CD14-positive monocyte (primary cell): Measurements from ENCODE around the gene RAB40A. TPM values are rescaled to one million over a fixed set of nuclear protein-coding genes. Genes with fewer than 3 reads are reported as not detected.
"Not testable (repeated sequence)": the region's sequence is repeated elsewhere in the genome, so short reads cannot be mapped to it uniquely, and the experiment has no call there.

Source experiments
- DNase-seq, 3 donors: peaks; one replicate each; pipeline ENCODE4 v3.0.0-alpha.2; 2011 to 2022
- H2AFZ ChIP-seq: 2 replicates; pipeline ENCODE4 v1.6.0; 2012; ENCODE audit warnings: mild to moderate bottlenecking, low read depth, low read length, inconsistent platforms; ENCODE audit not compliant: insufficient read depth, poor library complexity, severe bottlenecking
- H3K27ac ChIP-seq, 2 donors: 1 replicate in 1 of 2; 2 replicates in 1 of 2; pipeline ENCODE4 v1.5.1; 2012 to 2013; ENCODE audit warnings: low read length in 2 of 2, control low read depth in 1 of 2, inconsistent platforms in 1 of 2, low read depth in 1 of 2, mild to moderate bottlenecking in 1 of 2
- H3K27me3 ChIP-seq, 2 donors: one replicate each; pipeline versions ENCODE4 v1.6.0 to v1.6.1; 2011 to 2013; ENCODE audit warnings: low read length in 2 of 2; ENCODE audit not compliant: control insufficient read depth in 2 of 2, insufficient read depth in 2 of 2
- H3K36me3 ChIP-seq, 2 donors: replicated peaks in 1 of 2; 1 replicate in 1 of 2; 2 replicates in 1 of 2; pipeline versions ENCODE4 v1.5.1 to v1.6.1; 2012 to 2013; ENCODE audit warnings: low read length in 2 of 2, control low read depth in 1 of 2, inconsistent platforms in 1 of 2, mild to moderate bottlenecking in 1 of 2; ENCODE audit not compliant: insufficient read depth in 2 of 2, control insufficient read depth in 1 of 2
- H3K4me1 ChIP-seq, 2 donors: 1 replicate in 1 of 2; 2 replicates in 1 of 2; pipeline versions ENCODE4 v1.5.1 to v1.6.1; 2012 to 2013; ENCODE audit warnings: low read length in 2 of 2, control low read depth in 1 of 2, inconsistent platforms in 1 of 2, mild to moderate bottlenecking in 1 of 2, moderate library complexity in 1 of 2; ENCODE audit not compliant: insufficient read depth in 2 of 2, control insufficient read depth in 1 of 2
- H3K4me2 ChIP-seq: replicated peaks from 2 replicates; pipeline ENCODE3; 2012; ENCODE audit warnings: low read length, moderate library complexity, mild to moderate bottlenecking; ENCODE audit not compliant: poor library complexity, severe bottlenecking; ENCODE audit errors: extremely low read depth
- H3K4me3 ChIP-seq, 3 experiments: fragments of 200-600 bp in 1 of 3; sonication (generic) in 1 of 3; replicated peaks in 1 of 3; 1 replicate in 2 of 3; 2 replicates in 1 of 3; pipeline ENCODE4 v1.5.1; 2011 to 2013; ENCODE audit warnings: low read length in 3 of 3, mild to moderate bottlenecking in 3 of 3, control low read depth in 2 of 3, low read depth in 2 of 3, inconsistent platforms in 1 of 3, moderate library complexity in 1 of 3
- H3K79me2 ChIP-seq: 2 replicates; pipeline ENCODE4 v1.6.0; 2012; ENCODE audit warnings: mild to moderate bottlenecking, control low read depth, inconsistent platforms, low read length, moderate library complexity; ENCODE audit not compliant: insufficient read depth
- H3K9ac ChIP-seq: 2 replicates; pipeline ENCODE4 v1.6.0; 2017; ENCODE audit warnings: low read length, mild to moderate bottlenecking; ENCODE audit not compliant: insufficient read depth, poor library complexity, severe bottlenecking
- H3K9me3 ChIP-seq, 2 donors: replicated peaks in 1 of 2; 1 replicate in 1 of 2; 2 replicates in 1 of 2; pipeline versions ENCODE4 v1.5.1 to v1.6.1; 2012 to 2013; ENCODE audit warnings: low read length in 2 of 2, control low read depth in 1 of 2; ENCODE audit not compliant: control insufficient read depth in 1 of 2, insufficient read depth in 1 of 2
- H4K20me1 ChIP-seq: 2 replicates; pipeline ENCODE4 v1.6.0; 2012; ENCODE audit warnings: mild to moderate bottlenecking, low read length, control low read depth, moderate library complexity; ENCODE audit not compliant: insufficient read depth
- H3K27ac Mint-ChIP-seq, 7 donors: one replicate each; pipeline ENCODE4 v1.8.0; 2020; ENCODE audit warnings: mild to moderate bottlenecking in 7 of 7, mixed read lengths in 7 of 7, moderate library complexity in 6 of 7, inconsistent platforms in 2 of 7
- H3K27me3 Mint-ChIP-seq, 3 donors: one replicate each; pipeline ENCODE4 v1.8.0; 2021 to 2022; ENCODE audit warnings: low read depth in 3 of 3, mild to moderate bottlenecking in 3 of 3, mixed read lengths in 3 of 3, moderate library complexity in 3 of 3, inconsistent platforms in 1 of 3
- H3K36me3 Mint-ChIP-seq, 2 donors: one replicate each; pipeline ENCODE4 v1.8.0; 2020; ENCODE audit warnings: mixed read lengths in 2 of 2, inconsistent platforms in 1 of 2, mild to moderate bottlenecking in 1 of 2
- H3K4me1 Mint-ChIP-seq: one replicate; pipeline ENCODE4 v1.8.0; 2020; ENCODE audit warnings: mild to moderate bottlenecking, mixed read lengths
- H3K4me3 Mint-ChIP-seq, 2 donors: one replicate each; pipeline ENCODE4 v1.8.0; 2020; ENCODE audit warnings: mild to moderate bottlenecking in 2 of 2, mixed read lengths in 2 of 2, moderate library complexity in 1 of 2
- H3K9me3 Mint-ChIP-seq, 7 donors: one replicate each; pipeline ENCODE4 v1.8.0; 2020 to 2022; ENCODE audit warnings: mixed read lengths in 7 of 7, mild to moderate bottlenecking in 6 of 7, moderate library complexity in 6 of 7, inconsistent platforms in 2 of 7
- CTCF ChIP-seq: fragments of 200-600 bp; IDR thresholded peaks from one replicate; pipeline ENCODE4 v1.8.0; 2022; ENCODE audit warnings: antibody characterized with exemption, mild to moderate bottlenecking
- WGBS: methylation state at CpG from one replicate; pipeline ENCODE4 v1.1.5; 2013; ENCODE audit warnings: missing lambda C conversion rate; ENCODE audit not compliant: insufficient coverage; 5-methylcytosine and 5-hydroxymethylcytosine counted together
- intact Hi-C, 2 donors: fragments of 100-400 bp; cut with micrococcal nuclease; formaldehyde crosslinking; loops; one replicate each; pipeline versions ENCODE4 v1.15.0 to v1.15.1; 2023
- polyA plus RNA-seq, 3 donors: library from polyadenylated mRNA; depleted of rRNA in 1 of 3; unstranded in 2 of 3; stranded (reverse) in 1 of 3; fragments of 300-500 nt in 2 of 3; fragments of >200 nt in 1 of 3; fragmentation: Illumina TruSeq in 2 of 3; gene quantifications; 1 replicate in 2 of 3; 2 replicates in 1 of 3; pipeline ENCODE4 v1.2.3, GENCODE V29; 2012 to 2021

RAB40A gene
- polyA plus RNA-seq, 3 donors, result not detected

GRCh38 chrX:103489733-103490132 is 29.6 kb downstream of the RAB40A start:
- DNase-seq, result peak in 1 of 3 donors; percentile 4
- H3K27me3 Mint-ChIP-seq, H3K36me3 ChIP-seq, H3K4me1 Mint-ChIP-seq, H3K4me3 Mint-ChIP-seq, H3K27me3 ChIP-seq, intact Hi-C loops, H3K4me2 ChIP-seq, H3K36me3 Mint-ChIP-seq, H3K9me3 Mint-ChIP-seq, H2AFZ ChIP-seq, H3K79me2 ChIP-seq, H3K9me3 ChIP-seq, H4K20me1 ChIP-seq, H3K27ac Mint-ChIP-seq, H3K27ac ChIP-seq, H3K4me1 ChIP-seq, H3K4me3 ChIP-seq, H3K9ac ChIP-seq: not testable (repeated sequence)
- WGBS, result no CpG with 5 or more reads among the region's 4 CpGs
- peak; percentile 36 for TF ChIP-seq CTCF

DNA sequence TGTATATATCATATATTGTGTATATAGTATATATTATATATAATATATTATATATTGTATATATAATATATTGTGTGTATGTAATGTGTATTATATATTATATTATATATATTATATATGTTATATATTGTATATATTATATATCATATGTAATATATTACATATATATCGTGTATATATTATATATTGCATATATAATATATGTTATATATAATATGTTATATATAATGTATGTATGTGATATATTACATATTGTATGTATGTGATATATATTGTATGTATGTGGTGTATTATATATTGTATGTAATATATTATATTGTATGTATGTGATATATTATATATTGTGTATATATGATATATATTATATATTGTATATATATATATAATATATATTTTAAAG is 30.5 kb downstream of the RAB40A start:
- H3K79me2 ChIP-seq, result no peaks in the 10 kb centered on the region
- H3K27me3 Mint-ChIP-seq, result peaks cover 0 to 2% (median 0%) of the 10 kb centered on the region in 3 donors
- H3K4me3 ChIP-seq, result no peak overlapping the region
- no peaks in the 10 kb centered on the region for H3K36me3 Mint-ChIP-seq
- WGBS, result no CpG with 5 or more reads among the region's 1 CpG
- H3K27me3 ChIP-seq, result no peaks in the 10 kb centered on the region
- no peak overlapping the region for H3K27ac Mint-ChIP-seq
- no peaks in the 10 kb centered on the region for H3K9me3 ChIP-seq
- H3K9ac ChIP-seq, result no peak overlapping the region
- H2AFZ ChIP-seq, result no peak overlapping the region
- H3K4me1 Mint-ChIP-seq, result no peaks in the 10 kb centered on the region
- H3K36me3 ChIP-seq, result no peaks in the 10 kb centered on the region
- no peak for TF ChIP-seq CTCF
- intact Hi-C loops, result no loop called here
- H3K4me3 Mint-ChIP-seq, result no peak overlapping the region
- no peaks in the 10 kb centered on the region for H3K9me3 Mint-ChIP-seq
- no peak overlapping the region for H3K27ac ChIP-seq
- no peak overlapping the region for H3K4me2 ChIP-seq
- no peaks in the 10 kb centered on the region for H4K20me1 ChIP-seq
- H3K4me1 ChIP-seq, result no peaks in the 10 kb centered on the region
- no peak for DNase-seq
